ENCODE data around the gene SFT2D2. TPM values are rescaled to one million over a fixed set of nuclear protein-coding genes. Genes with fewer than 3 reads are reported as not detected.

SFT2D2 gene
- total RNA-seq, 1 experiment from 2014 or later: 17.5 TPM

- DNase-seq (ENCODE audit: low read depth): no peak
These were observed 2.5 kb upstream of the SFT2D2 start for GRCh38 chr1:168223261-168223660.

GRCh38 chr1:168223681-168224540 is 1.9 kb upstream of the SFT2D2 start:
- DNase-seq (ENCODE audit: low read depth): no peak

GRCh38 chr1:168224991-168225390 is 813 bp upstream of the SFT2D2 start:
- DNase-seq (ENCODE audit: low read depth): no peak

- DNase-seq (ENCODE audit: low read depth): no peak
These were observed 1.8 kb downstream of the SFT2D2 start for GRCh38 chr1:168227620-168228019.

GRCh38 chr1:168229893-168230292 is 4.1 kb downstream of the SFT2D2 start:
- DNase-seq (ENCODE audit: low read depth): no peak

GRCh38 chr1:168230709-168231108 is 4.9 kb downstream of the SFT2D2 start:
- DNase-seq (ENCODE audit: low read depth): no peak

- DNase-seq (ENCODE audit: low read depth): peak; percentile 60
These were observed 9.2 kb downstream of the SFT2D2 start for GRCh38 chr1:168234846-168235547.

- no peak for DNase-seq (ENCODE audit: low read depth)
These were observed 9.7 kb downstream of the SFT2D2 start for GRCh38 chr1:168235548-168235885.

GRCh38 chr1:168235937-168236336 is 10.1 kb downstream of the SFT2D2 start:
- DNase-seq (ENCODE audit: low read depth): no peak

- no peak for DNase-seq (ENCODE audit: low read depth)
These were observed 11.2 kb downstream of the SFT2D2 start for GRCh38 chr1:168236836-168237611.

GRCh38 chr1:168243198-168243597 is 17.4 kb downstream of the SFT2D2 start:
- no peak for DNase-seq (ENCODE audit: low read depth)

- no peak for DNase-seq (ENCODE audit: low read depth)
These were observed 17.9 kb downstream of the SFT2D2 start for GRCh38 chr1:168243636-168244212.

- no peak for DNase-seq (ENCODE audit: low read depth)
These were observed 19.2 kb downstream of the SFT2D2 start for GRCh38 chr1:168245042-168245441.

GRCh38 chr1:168246506-168246905 is 20.7 kb downstream of the SFT2D2 start:
- no peak for DNase-seq (ENCODE audit: low read depth)

- no peak for DNase-seq (ENCODE audit: low read depth)
These were observed 26.5 kb downstream of the SFT2D2 start for GRCh38 chr1:168252204-168252733.

- no peak for DNase-seq (ENCODE audit: low read depth)
These were observed 30.4 kb downstream of the SFT2D2 start for GRCh38 chr1:168256164-168256563.

- no peak for DNase-seq (ENCODE audit: low read depth)
These were observed 31.6 kb downstream of the SFT2D2 start for GRCh38 chr1:168257397-168257796.

- DNase-seq (ENCODE audit: low read depth): no peak
These were observed 33.8 kb downstream of the SFT2D2 start for GRCh38 chr1:168259567-168259966.

GRCh38 chr1:168260393-168260792 is 34.6 kb downstream of the SFT2D2 start:
- no peak for DNase-seq (ENCODE audit: low read depth)

- DNase-seq (ENCODE audit: low read depth): peak; percentile 63
These were observed 35.6 kb downstream of the SFT2D2 start for GRCh38 chr1:168261390-168261789.

GRCh38 chr1:168263130-168263529 is 37.3 kb downstream of the SFT2D2 start:
- no peak for DNase-seq (ENCODE audit: low read depth)

All from HT1080 (cell line).